NB4 (cell line): ENCODE results near the gene CYBB.

Experiments used
- MAX ChIP-seq: IDR thresholded peaks from 2 replicates; pipeline ENCODE4 v1.6.1; 2011; ENCODE audit warnings: low read depth, low read length
- MYC ChIP-seq: IDR thresholded peaks from 2 replicates; pipeline ENCODE4 v1.6.1; 2011; ENCODE audit warnings: low read depth, low read length
- POLR2A ChIP-seq: IDR thresholded peaks from 2 replicates; pipeline ENCODE4 v1.6.1; 2011; ENCODE audit warnings: mild to moderate bottlenecking; ENCODE audit not compliant: insufficient read length; ENCODE audit errors: extremely low read depth
- TF ChIP-seq, protein P1 (sequence below): IDR thresholded peaks from one replicate; pipeline ENCODE4 v1.5.1; 2012; ENCODE audit warnings: low read depth, low read length

DNA sequence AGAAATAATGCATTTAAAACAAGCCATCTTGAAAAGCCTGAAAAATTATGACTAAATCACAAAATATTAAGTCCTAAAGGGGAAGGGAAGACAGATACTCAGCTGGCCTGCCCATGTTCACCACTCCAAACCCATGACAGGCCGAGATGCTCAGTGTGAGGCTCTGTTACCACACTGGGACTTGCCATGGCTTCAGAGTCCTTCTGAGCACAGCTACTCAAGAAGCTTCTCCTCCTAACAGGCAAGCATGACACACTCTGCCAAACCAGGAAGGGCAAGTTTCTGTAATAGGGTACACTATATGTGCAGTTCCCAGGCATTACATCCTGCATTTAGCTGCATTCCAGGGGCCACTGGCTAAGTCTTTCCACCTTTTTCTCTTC is 34.0 kb upstream of the CYBB start:
- TF ChIP-seq MAX = no peak
- TF ChIP-seq, protein P1, sequence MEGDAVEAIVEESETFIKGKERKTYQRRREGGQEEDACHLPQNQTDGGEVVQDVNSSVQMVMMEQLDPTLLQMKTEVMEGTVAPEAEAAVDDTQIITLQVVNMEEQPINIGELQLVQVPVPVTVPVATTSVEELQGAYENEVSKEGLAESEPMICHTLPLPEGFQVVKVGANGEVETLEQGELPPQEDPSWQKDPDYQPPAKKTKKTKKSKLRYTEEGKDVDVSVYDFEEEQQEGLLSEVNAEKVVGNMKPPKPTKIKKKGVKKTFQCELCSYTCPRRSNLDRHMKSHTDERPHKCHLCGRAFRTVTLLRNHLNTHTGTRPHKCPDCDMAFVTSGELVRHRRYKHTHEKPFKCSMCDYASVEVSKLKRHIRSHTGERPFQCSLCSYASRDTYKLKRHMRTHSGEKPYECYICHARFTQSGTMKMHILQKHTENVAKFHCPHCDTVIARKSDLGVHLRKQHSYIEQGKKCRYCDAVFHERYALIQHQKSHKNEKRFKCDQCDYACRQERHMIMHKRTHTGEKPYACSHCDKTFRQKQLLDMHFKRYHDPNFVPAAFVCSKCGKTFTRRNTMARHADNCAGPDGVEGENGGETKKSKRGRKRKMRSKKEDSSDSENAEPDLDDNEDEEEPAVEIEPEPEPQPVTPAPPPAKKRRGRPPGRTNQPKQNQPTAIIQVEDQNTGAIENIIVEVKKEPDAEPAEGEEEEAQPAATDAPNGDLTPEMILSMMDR = no peak
- no peak for TF ChIP-seq POLR2A
- no peak for TF ChIP-seq MYC
